Articular chondrocyte of knee joint (primary cell): ENCODE data around the gene SPATS2. TPM values are rescaled to one million over a fixed set of nuclear protein-coding genes. Genes with fewer than 3 reads are reported as not detected.

Experiments
- small RNA-seq: library from RNA; depleted of rRNA; stranded (forward); fragments of <200 nt; gene quantifications from one replicate; pipeline ENCODE3, GENCODE V24; 2012
- total RNA-seq: library from RNA; depleted of rRNA; stranded (reverse); fragments of >200 nt; gene quantifications from 2 replicates; pipeline ENCODE4 v1.2.3, GENCODE V29; 2012

Gene SPATS2
- 21.4 and 25.0 TPM in 2 replicates for total RNA-seq

GRCh38 chr12:49367381-49368239 is at the start of gene SPATS2:
SPATS2 (plus strand) TSS chr12:49367462; CDS start chr12:49461013, 93,551 bp downstream.

GRCh38 chr12:49322708-49323523 is 44.3 kb upstream of the SPATS2 start, which contains the start of gene TROAP:
TROAP (plus strand) TSS chr12:49323255; CDS start chr12:49323609, 354 bp downstream.

GRCh38 chr12:49336645-49337584 is 30.3 kb upstream of the SPATS2 start, which contains the start of gene C1QL4:
C1QL4 (minus strand) TSS chr12:49337188; CDS start chr12:49336477, 711 bp downstream.

GRCh38 chr12:49346659-49347310 is 20.5 kb upstream of the SPATS2 start, which contains the start of gene DNAJC22:
DNAJC22 (plus strand) TSS chr12:49346888; CDS start chr12:49348873, 1,985 bp downstream.

GRCh38 chr12:49538510-49539403 is 171.5 kb downstream of the SPATS2 start, which contains the start of gene KCNH3:
KCNH3 (plus strand) TSS chr12:49539030; CDS start chr12:49539417, 387 bp downstream.

GRCh38 chr12:49567611-49568441 is 200.6 kb downstream of the SPATS2 start, which contains the start of gene MCRS1:
MCRS1 (minus strand) TSS chr12:49568142; CDS start chr12:49566731, 1,411 bp downstream.

Small RNA genes within 50 kb of the gene (small RNA-seq; reads per million reads assigned to genes)
- not detected for gene AC125611.1

Other genes with a start within 250 kb of the SPATS2 start
- gene TUBA1B, start 236.1 kb upstream of the SPATS2 start, total RNA-seq: 936 and 956 TPM in 2 replicates
- 516 and 528 TPM in 2 replicates for gene TUBA1A, start 178.4 kb upstream of the SPATS2 start, total RNA-seq
- 385 and 391 TPM in 2 replicates for gene TUBA1C, start 102.4 kb upstream of the SPATS2 start, total RNA-seq
- gene PRPH, start 72.3 kb upstream of the SPATS2 start, total RNA-seq: 1.5 and 1.8 TPM in 2 replicates
- gene TROAP, start 44.2 kb upstream of the SPATS2 start, total RNA-seq: 7.8 and 9.7 TPM in 2 replicates
- 0.13 TPM in 1 of 2 replicates, not detected in the other for gene C1QL4, start 30.3 kb upstream of the SPATS2 start, total RNA-seq
- 0.91 and 1.6 TPM in 2 replicates for gene DNAJC22, start 20.6 kb upstream of the SPATS2 start, total RNA-seq
- gene KCNH3, start 171.6 kb downstream of the SPATS2 start, total RNA-seq: under 0.01 TPM in 2 replicates
- gene MCRS1, start 200.7 kb downstream of the SPATS2 start, total RNA-seq: 36.2 and 45.9 TPM in 2 replicates
- 0.39 and 0.54 TPM in 2 replicates for gene FAM186B, start 238.2 kb downstream of the SPATS2 start, total RNA-seq